ENCODE data around the gene CCDC70.

Gene CCDC70

GRCh38 chr13:51831519-51831918 lies 30.2 kb upstream of the CCDC70 start:
- WGBS: 96% methylated on average over 5 of the region's 5 CpGs
- H3K27ac ChIP-seq (ENCODE audit: low read depth, low read length): no peak overlapping the region
- H3K4me3 ChIP-seq (ENCODE audit: low read length): no peak overlapping the region
- no peak overlapping the region for H3K9ac ChIP-seq (ENCODE audit: low read depth, low read length)
- H3K27me3 ChIP-seq (ENCODE audit: insufficient read depth, low read length): no peaks in the 10 kb centered on the region
- H3K4me1 ChIP-seq (ENCODE audit: insufficient read depth, low read length): no peaks in the 10 kb centered on the region
- H3K36me3 ChIP-seq (ENCODE audit: insufficient read depth, low read length): no peaks in the 10 kb centered on the region
- no peaks in the 10 kb centered on the region for H3K9me3 ChIP-seq (ENCODE audit: insufficient read depth, low read depth, low read length)

DNA sequence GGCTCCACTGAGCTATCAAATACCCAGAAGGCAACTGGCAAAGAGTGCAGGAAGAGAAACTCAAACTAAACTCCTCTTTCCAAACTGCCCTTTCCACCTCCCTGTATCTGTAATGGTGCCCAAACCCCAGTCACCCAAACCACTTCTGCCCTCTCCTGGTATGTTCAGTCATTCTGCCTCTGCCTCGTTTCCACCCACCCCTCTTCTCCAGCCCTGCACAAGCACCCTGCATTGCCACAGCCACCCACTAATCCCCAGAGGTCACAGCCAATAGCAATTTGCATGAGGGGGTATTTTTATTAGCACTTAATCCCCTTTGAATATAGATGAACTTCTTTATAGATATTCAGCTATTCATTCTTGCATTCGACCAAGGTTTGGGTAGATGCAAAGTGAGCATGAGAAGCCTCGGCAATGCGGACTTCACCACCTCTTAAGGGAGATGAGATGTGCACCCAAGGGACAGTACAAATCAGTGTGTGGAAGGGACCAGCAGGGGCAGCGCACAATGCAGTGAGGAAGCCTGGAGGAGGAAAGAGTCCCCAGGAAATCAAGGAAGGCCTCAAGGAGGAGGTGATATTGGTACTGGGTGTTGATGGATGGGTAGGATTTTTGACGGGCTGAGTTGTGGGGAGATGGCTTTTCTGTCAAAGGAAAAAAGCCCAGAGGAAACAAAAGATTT lies 29.2 kb upstream of the CCDC70 start:
- Histone ChIP-seq H3K4me3 (ENCODE audit: low read length) (no peak overlapping the region), H3K4me1 (ENCODE audit: insufficient read depth, low read length) (no peaks in the 10 kb centered on the region), H3K9me3 (ENCODE audit: insufficient read depth, low read depth, low read length) (no peaks in the 10 kb centered on the region), H3K27me3 (ENCODE audit: insufficient read depth, low read length) (no peaks in the 10 kb centered on the region), H3K9ac (ENCODE audit: low read depth, low read length) (no peak overlapping the region), H3K36me3 (ENCODE audit: insufficient read depth, low read length) (no peaks in the 10 kb centered on the region), H3K27ac (ENCODE audit: low read depth, low read length) (no peak overlapping the region)
- 83% methylated on average over 6 of the region's 6 CpGs for WGBS

DNA sequence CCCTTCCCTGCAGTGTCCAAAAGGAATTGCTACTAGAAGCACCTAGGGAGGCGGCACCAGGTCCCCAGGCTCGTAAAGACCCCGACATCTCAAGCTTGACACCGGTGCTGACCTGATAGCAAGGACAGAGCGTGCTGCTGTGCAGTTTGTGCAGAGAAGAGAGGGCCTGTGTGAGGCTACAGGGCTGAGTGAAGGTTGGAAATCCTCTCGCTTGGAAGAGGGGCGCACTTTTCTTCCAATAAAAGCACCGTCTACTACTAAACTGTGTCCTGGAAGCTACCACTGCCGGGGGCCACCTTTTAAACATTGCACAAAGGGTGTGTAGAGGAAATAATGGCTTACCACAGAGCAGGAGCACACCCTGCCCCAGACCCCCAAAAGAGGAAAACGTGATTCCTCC lies 27.8 kb upstream of the CCDC70 start:
- Histone ChIP-seq H3K9me3 (ENCODE audit: insufficient read depth, low read depth, low read length) (no peaks in the 10 kb centered on the region), H3K27ac (ENCODE audit: low read depth, low read length) (no peak overlapping the region), H3K4me3 (ENCODE audit: low read length) (no peak overlapping the region), H3K4me1 (ENCODE audit: insufficient read depth, low read length) (no peaks in the 10 kb centered on the region), H3K9ac (ENCODE audit: low read depth, low read length) (no peak overlapping the region), H3K36me3 (ENCODE audit: insufficient read depth, low read length) (no peaks in the 10 kb centered on the region), H3K27me3 (ENCODE audit: insufficient read depth, low read length) (no peaks in the 10 kb centered on the region)
- 94% methylated on average over 9 of the region's 10 CpGs for WGBS

DNA sequence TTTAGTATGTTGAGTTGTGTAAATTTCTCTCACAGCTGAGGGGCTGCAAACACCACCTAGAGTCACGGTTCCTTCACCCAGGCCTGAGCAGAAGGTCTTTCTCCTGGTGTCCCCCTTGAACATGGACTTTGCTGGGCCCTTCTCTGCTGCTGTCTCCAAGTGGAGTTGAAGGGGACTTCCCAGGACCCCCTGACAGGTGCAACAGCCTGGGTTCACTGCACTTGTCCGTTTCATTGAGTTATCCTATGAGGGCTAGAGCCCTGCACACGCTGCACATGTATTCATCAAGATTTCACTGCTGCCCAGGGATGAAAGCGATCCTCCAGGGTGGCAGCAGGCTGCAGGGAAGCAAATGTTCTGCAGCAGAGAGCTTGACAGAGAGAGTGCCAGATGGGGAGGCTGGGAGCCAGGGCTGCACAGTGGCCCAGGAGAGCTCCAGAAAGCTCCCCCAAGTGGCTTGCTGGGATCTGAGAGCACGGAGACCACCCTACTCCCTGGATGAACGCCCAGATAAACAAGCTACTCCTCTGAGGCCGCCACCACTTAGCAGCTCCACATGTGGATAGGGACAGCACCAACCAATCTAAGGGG lies 27.1 kb upstream of the CCDC70 start:
- H3K27ac ChIP-seq (ENCODE audit: low read depth, low read length): no peak overlapping the region
- H3K9ac ChIP-seq (ENCODE audit: low read depth, low read length): no peak overlapping the region
- H3K9me3 ChIP-seq (ENCODE audit: insufficient read depth, low read depth, low read length): no peaks in the 10 kb centered on the region
- WGBS: 82% methylated on average over 7 of the region's 7 CpGs
- H3K4me3 ChIP-seq (ENCODE audit: low read length): no peak overlapping the region
- H3K27me3 ChIP-seq (ENCODE audit: insufficient read depth, low read length): no peaks in the 10 kb centered on the region
- no peaks in the 10 kb centered on the region for H3K36me3 ChIP-seq (ENCODE audit: insufficient read depth, low read length)
- H3K4me1 ChIP-seq (ENCODE audit: insufficient read depth, low read length): no peaks in the 10 kb centered on the region

- Histone ChIP-seq H3K9ac (ENCODE audit: low read depth, low read length) (no peak overlapping the region), H3K36me3 (ENCODE audit: insufficient read depth, low read length) (no peaks in the 10 kb centered on the region), H3K27ac (ENCODE audit: low read depth, low read length) (no peak overlapping the region), H3K9me3 (ENCODE audit: insufficient read depth, low read depth, low read length) (no peaks in the 10 kb centered on the region), H3K4me3 (ENCODE audit: low read length) (no peak overlapping the region), H3K27me3 (ENCODE audit: insufficient read depth, low read length) (no peaks in the 10 kb centered on the region), H3K4me1 (ENCODE audit: insufficient read depth, low read length) (no peaks in the 10 kb centered on the region)
- 95% methylated on average over 3 of the region's 3 CpGs for WGBS
These were observed 24.8 kb upstream of the CCDC70 start for GRCh38 chr13:51837016-51837415.

DNA sequence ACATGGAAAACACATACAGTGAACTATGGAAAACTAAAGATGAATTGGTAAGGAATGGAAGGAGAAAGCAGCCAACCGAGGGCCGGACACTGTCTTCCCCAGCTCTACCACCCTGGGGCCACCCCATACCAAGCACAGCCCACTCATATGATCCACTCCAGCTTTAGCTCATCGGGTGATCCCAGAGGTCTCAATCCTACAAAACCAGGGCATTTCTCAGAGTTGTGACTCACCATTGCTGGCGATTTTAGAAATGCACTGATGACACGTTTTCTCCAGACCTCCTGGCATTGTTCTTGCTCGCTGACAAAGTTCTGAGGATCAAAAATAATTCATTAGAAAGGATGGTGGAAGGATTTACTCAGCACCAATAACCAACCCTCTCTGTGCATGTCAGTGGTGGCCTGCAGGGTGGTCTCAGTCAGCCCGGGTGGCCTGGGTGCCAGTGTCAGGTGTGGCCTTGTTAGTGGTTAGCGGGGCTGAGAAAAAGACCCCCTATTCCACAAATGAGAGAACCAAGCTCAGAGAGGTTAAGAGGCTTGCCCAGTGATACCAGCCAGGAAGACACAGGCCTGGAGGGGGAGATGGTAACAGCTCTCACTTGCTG lies 23.4 kb upstream of the CCDC70 start:
- H3K4me1 ChIP-seq (ENCODE audit: insufficient read depth, low read length): no peaks in the 10 kb centered on the region
- no peak overlapping the region for H3K9ac ChIP-seq (ENCODE audit: low read depth, low read length)
- no peaks in the 10 kb centered on the region for H3K27me3 ChIP-seq (ENCODE audit: insufficient read depth, low read length)
- no peak overlapping the region for H3K4me3 ChIP-seq (ENCODE audit: low read length)
- no peak overlapping the region for H3K27ac ChIP-seq (ENCODE audit: low read depth, low read length)
- no peaks in the 10 kb centered on the region for H3K36me3 ChIP-seq (ENCODE audit: insufficient read depth, low read length)
- WGBS: 88% methylated on average over 8 of the region's 8 CpGs
- no peaks in the 10 kb centered on the region for H3K9me3 ChIP-seq (ENCODE audit: insufficient read depth, low read depth, low read length)

DNA sequence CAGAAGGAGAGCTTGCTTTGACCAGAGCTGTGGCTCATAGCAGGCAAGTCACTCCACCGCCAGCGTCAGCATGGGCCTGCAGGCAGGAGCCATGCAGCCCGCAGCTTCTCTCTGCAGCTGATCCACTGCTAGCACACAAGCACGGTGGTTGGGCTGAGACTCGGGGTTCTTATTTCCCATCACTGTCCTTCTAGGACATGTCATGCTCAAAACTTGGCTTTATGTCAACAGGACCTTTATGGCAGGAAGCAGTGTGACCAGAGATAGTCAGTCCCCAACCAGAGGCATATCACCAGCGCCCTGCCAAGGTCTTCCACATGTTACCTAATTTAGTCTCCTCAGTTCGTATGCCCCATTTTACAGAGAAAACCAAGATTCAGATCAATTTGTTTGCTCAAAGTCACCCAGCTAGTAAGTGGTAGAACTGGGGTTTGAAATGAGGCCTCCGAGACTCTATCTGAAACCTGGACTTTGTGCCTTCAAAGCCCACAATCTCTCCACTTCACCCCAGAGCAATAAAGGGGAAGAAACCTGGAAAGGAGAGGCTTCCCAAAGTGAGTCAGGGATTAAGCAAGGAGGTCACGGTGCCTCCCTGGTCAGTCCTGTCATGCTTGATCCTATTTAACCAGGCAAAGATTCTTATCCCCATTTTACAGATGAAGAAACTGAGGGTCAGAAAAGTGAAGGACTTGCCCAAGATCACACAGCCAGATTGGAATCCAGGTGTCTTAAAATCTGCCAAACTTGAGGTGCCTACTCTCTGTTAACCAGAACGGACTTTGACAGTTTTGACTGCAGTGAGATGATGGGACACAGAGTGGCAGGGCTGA lies 21.8 kb upstream of the CCDC70 start:
- H3K27me3 ChIP-seq (ENCODE audit: insufficient read depth, low read length): no peaks in the 10 kb centered on the region
- H3K4me1 ChIP-seq (ENCODE audit: insufficient read depth, low read length): no peaks in the 10 kb centered on the region
- H3K27ac ChIP-seq (ENCODE audit: low read depth, low read length): no peak overlapping the region
- WGBS: 94% methylated on average over 9 of the region's 10 CpGs
- H3K4me3 ChIP-seq (ENCODE audit: low read length): no peak overlapping the region
- no peaks in the 10 kb centered on the region for H3K9me3 ChIP-seq (ENCODE audit: insufficient read depth, low read depth, low read length)
- no peak overlapping the region for H3K9ac ChIP-seq (ENCODE audit: low read depth, low read length)
- H3K36me3 ChIP-seq (ENCODE audit: insufficient read depth, low read length): no peaks in the 10 kb centered on the region

DNA sequence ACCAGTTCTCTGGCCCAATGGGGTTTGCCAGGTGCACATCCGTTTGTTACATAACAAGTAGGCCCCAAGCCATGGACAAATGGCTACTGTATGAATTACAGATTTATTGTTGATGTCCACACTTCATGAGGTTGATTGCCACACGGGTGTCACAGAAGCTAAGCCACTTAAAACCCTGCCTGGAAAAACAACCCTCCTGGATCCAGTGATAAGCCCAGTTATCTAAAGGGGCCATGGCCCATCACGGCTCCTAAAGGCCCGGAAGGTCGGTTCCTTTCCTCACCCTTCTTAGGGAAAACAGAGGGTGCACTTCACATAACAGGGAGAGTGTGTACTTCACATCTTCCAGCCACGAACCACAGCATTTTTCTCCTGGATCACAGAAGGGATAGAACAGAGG lies 20.9 kb upstream of the CCDC70 start:
- 93% methylated on average over 6 of the region's 6 CpGs for WGBS
- no peaks in the 10 kb centered on the region for H3K4me1 ChIP-seq (ENCODE audit: insufficient read depth, low read length)
- no peak overlapping the region for H3K9ac ChIP-seq (ENCODE audit: low read depth, low read length)
- H3K27me3 ChIP-seq (ENCODE audit: insufficient read depth, low read length): no peaks in the 10 kb centered on the region
- H3K4me3 ChIP-seq (ENCODE audit: low read length): no peak overlapping the region
- H3K9me3 ChIP-seq (ENCODE audit: insufficient read depth, low read depth, low read length): no peaks in the 10 kb centered on the region
- H3K27ac ChIP-seq (ENCODE audit: low read depth, low read length): no peak overlapping the region
- no peaks in the 10 kb centered on the region for H3K36me3 ChIP-seq (ENCODE audit: insufficient read depth, low read length)

GRCh38 chr13:51841732-51842131 lies 20.0 kb upstream of the CCDC70 start:
- no peak overlapping the region for H3K4me3 ChIP-seq (ENCODE audit: low read length)
- H3K27ac ChIP-seq (ENCODE audit: low read depth, low read length): no peak overlapping the region
- WGBS: 96% methylated on average over 5 of the region's 6 CpGs
- no peaks in the 10 kb centered on the region for H3K36me3 ChIP-seq (ENCODE audit: insufficient read depth, low read length)
- H3K27me3 ChIP-seq (ENCODE audit: insufficient read depth, low read length): no peaks in the 10 kb centered on the region
- H3K9ac ChIP-seq (ENCODE audit: low read depth, low read length): no peak overlapping the region
- no peaks in the 10 kb centered on the region for H3K9me3 ChIP-seq (ENCODE audit: insufficient read depth, low read depth, low read length)
- H3K4me1 ChIP-seq (ENCODE audit: insufficient read depth, low read length): no peaks in the 10 kb centered on the region

GRCh38 chr13:51843529-51843928 lies 18.2 kb upstream of the CCDC70 start:
- Histone ChIP-seq H3K36me3 (ENCODE audit: insufficient read depth, low read length) (no peaks in the 10 kb centered on the region), H3K9ac (ENCODE audit: low read depth, low read length) (no peak overlapping the region), H3K27me3 (ENCODE audit: insufficient read depth, low read length) (no peaks in the 10 kb centered on the region), H3K4me3 (ENCODE audit: low read length) (no peak overlapping the region), H3K9me3 (ENCODE audit: insufficient read depth, low read depth, low read length) (0 out of 2 replicates have a peak, but pooled peaks cover 3% of the 10 kb centered on the region), H3K27ac (ENCODE audit: low read depth, low read length) (no peak overlapping the region), H3K4me1 (ENCODE audit: insufficient read depth, low read length) (no peaks in the 10 kb centered on the region)
- WGBS: 74% methylated on average over 3 of the region's 3 CpGs
